HG02884 (cell line): Measurements from ENCODE around the gene GALNT2.
A peak's percentile ranks its signal among the peaks of the same experiment; 100 is the strongest.

ENCODE experiments used
- ATAC-seq: cut with Tn5 transposase; IDR thresholded peaks from one replicate; pipeline ENCODE4 v1.9.1; 2021; ENCODE audit warnings: mild to moderate bottlenecking, moderate library complexity; ENCODE audit not compliant: unreplicated experiment

Gene GALNT2

DNA sequence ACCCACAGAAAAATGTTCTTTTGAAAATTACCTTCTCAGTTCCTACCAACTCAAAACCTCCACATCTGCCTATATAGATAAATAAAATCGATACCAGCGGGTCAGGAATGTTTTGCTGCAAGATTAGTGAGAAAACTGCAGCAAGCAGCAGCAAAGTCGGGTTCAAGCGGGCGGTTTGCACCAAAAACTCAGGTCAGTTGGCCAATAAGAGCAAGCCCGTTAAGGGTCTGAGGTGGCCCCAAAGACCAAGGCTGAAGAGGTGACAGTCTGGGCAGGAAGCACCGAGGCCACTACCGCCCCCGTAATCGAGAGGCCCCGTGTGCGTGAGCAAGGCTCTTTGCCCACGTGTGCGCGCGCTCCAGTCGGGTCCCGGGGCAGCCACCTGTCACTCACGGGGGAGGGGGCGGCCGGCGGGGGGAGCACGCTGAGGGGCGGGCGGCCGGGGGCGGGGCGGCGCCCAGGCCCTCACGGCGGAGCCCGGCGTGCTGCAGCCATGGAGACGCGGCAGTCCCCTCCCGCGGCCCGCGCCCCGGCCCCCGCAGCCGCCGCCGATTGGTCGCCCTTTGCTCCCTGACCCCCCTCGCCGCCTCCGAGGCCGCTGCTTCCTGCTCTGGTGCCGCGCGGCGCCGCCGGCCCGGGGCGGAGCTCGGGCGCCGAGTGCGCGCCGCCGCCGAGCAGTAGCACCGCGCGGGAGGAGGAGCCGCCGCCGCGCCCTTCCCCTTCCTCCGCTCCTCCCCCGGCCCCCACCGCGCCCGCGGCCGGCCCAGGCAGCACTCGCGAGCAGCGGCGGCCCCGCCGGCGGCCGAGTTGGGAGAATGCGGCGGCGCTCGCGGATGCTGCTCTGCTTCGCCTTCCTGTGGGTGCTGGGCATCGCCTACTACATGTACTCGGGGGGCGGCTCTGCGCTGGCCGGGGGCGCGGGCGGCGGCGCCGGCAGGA lies at the start of gene GALNT2:
TSS of gene GALNT2 (plus strand) at position 773 of the 939 bp plus-strand sequence. CDS start at position 816, 43 bp downstream.
- peak; percentile 81 for ATAC-seq

DNA sequence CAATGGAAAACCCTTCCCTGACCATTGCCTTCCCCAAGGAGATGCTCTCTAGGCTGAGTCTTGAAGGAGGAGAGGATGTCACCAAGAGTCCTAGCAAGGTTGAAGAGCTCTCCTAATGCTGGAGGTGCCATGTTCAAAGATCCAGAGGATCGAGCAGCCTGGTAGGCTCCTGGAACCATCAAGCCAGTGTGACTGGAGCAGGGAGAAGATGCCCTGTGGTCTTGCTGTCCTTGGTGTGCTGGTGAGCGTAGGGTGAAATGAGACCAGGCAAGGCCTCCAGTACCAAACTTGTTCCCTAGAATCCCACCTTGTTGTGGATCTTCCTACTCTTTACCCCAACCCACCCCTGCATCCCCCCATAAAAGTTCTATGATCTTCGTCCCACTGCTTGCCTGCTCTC lies 46.6 kb upstream of the GALNT2 start:
- no peak for ATAC-seq

DNA sequence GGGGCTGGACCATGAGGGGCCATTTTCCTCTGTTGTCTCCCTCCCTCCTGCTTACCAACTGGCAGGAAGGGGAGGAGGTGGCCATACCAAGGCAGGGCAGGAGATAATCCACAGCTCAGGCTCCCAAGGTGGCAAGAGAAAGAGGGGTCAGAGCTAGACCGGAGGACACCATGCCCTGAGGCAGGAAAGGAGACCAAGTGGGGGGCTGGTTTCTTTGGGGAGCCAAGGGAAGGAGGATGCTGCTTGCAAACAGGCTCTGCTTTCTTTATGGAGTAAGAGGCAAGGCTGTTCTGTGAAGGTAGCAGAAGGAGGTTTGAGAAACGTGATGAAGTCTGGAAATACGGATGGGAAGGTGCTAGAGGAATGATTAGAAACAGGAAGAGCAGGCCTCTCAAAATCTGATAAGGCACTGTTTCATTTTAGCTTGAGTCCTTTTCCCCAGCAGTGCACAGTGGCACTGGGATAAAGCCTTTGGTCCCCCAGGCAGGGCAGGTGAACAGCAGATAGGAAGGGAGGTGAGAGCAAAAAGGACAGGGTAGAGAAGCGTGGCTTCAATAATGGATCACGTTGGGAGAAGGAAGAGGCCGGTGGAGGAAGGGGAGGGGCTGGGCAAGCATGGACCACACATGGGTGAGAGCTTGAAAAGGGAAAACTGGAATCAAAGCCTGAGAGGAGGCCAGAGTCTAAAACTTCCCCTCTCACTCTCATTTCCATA lies 44.2 kb upstream of the GALNT2 start:
- ATAC-seq: no peak

DNA sequence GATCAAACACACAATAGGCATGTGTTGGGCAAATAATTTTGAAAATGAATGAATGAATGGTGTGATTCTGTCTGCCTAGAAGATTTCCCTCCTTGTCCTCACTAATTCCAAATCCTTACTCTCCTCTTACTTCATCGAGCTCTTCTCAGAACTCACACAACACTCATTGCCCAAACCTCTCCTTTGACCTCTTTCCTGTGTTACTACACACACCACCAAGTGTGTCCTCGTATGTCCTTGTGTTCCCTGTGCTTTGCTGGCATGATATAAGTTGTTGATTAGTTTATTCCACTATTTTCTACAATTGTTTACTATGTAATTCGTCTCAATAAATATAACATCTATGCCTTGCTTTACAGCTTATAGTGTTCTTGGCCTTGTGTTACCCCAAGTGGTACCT lies 41.4 kb upstream of the GALNT2 start:
- no peak for ATAC-seq

DNA sequence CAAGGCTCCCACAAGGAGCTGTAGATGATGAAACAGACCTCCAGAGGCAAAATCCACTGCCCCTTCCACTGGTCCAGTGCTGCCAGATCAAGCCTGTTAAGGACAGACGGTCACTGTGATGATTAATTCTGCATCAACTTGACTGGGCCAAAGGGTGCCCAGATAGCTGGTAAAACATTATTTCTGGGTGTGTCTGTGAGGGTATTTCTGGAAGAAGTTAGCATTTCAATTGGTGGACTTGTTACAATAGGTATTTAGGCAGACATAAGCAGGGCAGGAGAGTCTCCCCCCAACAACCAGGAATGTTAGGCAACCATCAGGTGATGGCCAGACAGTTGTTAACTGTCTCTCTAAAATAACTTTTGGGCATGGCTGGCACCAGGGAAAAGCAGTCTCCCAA lies 40.9 kb upstream of the GALNT2 start:
- ATAC-seq: no peak

DNA sequence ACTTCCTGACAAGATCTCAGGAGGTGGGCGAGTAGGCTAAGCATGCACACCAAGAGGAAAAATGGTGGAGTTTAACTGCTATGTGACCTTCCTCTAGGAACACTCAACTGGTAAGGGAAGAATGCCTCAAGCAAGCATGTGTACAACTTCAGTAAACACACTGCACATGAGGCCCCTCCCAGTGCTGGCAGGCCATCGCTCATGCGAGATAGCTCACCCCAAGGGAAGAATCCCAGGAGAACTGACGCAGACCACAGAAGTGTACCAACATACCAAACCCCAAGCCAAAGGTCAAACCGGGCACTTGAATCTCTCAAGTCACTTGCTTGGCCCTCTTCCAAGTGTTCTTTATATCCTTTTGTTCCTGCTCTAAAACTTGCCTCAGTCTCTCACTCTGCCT lies 40.5 kb upstream of the GALNT2 start:
- no peak for ATAC-seq

DNA sequence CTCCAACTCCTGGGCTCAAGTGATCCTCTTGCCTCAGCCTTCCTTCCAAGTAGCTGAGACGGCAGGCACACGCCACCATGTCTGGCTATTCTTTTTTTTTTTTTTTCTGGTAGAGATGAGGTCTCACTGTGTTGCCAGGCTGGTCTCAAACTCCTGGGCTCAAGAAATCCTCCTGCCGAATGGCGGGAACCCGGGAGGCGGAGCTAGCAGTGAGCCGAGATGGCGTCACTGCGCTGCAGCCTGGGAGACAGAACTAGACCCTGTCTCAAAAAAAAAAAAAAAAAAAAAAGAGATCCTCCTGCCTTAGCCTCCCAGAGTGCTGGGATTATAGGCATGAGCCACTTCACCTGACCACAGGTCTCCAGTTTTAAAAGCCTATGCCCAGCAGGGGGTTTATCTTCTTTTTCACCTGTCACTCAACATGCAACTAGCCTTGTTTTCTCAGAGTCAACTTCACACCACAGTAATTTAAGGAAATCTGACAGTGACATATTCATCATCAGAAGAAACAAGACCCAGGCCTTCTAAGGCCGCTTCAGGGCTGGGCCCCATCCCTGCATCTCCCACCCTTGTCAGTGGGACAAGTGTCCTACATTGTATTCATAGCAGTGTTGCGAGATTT lies 38.3 kb upstream of the GALNT2 start:
- ATAC-seq: no peak

DNA sequence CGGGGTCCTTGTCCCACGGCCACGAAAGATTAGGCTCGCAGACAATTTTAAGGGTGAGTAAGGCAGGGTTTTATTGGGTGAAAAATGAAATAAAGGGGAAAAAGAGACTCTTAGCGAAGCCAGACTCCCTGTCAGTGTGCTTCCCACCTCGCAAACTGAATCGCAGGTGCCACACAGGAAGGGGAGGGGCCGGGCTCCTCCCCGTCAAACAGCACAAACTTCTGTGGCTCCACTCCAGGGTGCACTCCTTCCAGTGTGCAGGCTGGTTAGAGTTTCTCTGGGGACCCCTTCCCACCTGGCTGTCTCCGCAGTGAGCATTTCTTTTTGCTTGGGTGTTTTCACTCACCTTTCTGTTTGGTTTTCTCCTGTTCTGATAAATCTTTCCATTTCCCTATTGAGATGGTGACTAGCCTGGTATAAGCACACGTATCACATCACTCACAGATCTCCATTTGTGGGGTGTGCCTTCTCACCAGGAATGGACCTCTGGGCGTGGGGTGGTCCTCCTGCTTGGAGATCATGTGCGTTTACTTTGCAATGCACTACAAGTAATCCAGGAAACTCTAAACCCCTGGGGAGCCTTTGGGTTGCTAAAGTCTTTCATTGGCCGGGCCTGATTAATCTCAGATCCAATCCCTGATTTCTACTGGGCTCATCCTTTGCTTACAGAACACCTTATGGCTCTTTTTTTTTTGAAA lies 37.6 kb upstream of the GALNT2 start:
- ATAC-seq: no peak

DNA sequence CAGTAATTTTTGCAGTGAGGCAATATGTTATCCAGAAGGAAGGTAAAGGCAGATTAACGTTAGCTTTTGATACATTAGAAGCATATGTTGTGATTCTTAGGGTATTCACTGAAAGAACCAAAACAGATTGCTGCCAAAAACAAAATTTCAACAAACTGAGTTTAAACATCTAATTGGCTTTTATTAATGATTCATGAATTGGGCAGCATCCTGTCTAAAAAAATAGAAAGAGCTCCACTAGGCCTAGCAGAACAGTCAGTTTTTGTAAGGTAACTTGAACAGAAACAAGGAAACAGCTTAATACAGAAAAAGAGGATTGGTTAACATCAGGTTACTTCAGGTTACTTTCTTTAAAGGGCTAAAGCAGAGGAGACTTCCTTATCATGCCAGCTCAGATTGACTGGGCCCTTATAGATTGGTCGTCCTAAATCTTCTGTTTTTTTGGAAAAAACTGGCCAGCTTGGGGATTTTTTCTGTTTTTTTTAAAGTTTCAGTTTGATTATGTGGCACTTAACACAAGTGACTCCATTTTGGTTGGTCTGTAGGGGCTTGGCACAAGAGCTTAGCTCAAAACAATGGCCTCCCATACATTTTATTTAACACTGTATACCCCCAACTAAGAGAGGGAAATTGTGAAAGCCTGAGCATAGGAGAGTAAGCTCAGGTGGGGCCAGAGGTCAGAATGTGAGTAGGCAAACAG lies 36.8 kb upstream of the GALNT2 start:
- no peak for ATAC-seq

DNA sequence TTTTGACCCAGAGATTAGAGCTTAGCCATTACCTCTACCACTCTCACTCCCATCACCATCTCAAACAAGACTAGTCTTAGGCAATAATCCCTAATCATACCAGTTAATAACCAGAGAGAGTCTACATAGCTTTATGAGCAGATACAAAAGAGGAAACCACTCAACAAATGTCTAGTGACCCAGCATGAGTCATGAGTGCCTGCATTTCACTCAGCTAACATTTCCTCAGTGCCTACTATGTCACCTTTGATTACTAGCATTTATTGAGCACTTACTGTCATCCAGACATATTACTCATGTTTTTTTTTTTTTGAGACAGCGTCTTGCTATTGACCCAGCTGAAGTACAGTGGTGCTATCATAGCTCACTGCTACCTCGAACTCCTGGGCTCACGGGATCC lies 35.9 kb upstream of the GALNT2 start:
- ATAC-seq: no peak

DNA sequence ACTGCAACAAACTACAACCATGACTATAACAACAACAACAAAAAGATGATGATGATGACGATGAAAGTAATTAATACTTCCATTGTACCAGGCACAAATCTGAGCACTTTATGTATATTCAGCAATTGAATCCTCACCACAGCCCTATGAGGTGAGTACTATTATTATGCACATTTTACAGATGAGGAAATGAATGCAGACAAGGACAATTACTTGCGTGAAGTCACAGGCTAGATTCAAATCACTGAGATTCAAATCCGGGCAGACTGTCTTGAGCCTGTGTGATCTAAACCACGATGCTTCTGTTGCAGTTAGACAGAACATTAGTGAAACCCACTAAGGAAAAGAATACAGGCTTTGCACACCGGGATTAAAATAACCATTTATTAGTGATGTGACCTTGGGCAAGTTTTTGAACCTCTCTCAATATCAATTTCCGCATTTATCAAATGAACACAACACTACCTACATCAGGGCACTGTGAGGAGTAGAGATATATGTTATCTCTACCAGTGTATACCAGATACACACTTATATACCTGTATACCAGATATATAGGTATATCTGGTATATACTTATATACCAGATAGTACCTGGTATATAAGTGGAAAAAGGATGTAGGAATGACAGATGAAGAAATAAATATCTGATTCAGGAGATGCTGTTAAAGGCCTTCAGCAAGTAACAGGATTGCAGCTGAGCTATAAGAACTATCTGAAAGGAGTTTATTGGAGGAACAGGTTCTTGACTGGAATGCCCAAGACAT lies 34.3 kb upstream of the GALNT2 start:
- ATAC-seq: no peak

DNA sequence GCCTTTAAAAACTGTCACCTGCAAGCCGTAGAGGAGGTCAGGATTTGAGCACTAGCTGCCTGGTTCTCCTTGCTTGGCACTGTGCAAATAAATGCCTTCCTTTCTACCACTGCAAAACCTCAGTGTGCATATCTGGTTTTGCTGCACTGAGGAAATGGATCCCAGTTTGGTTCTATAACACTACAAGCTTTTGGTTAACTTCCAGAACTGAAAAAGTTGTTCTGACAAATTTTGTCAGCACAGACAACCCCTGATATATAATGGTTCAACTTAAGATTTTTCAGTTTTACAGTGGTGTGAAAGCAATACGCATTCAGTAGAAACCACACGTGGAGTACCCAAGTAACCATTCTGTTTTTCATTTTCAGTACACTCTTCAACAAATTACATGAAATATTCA lies 29.8 kb upstream of the GALNT2 start:
- ATAC-seq: no peak

DNA sequence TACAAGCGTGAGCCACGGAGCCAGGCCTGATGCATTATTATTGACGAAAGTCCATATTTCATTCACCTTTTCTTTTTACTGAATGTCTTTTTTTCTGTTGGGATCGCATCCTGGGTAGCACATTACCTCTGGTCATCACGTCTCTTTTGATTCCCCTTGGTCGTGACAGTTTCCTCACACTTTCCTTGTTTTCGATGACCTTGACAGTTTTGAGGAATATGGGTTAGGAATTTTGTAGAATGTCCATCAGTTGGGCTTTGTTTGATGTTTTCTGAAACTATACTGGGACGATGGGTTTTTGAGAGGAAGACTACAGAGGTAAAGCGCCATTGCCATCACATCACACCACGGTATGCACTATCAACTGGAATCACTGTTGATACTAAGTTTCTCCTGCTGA lies 26.6 kb upstream of the GALNT2 start:
- no peak for ATAC-seq

DNA sequence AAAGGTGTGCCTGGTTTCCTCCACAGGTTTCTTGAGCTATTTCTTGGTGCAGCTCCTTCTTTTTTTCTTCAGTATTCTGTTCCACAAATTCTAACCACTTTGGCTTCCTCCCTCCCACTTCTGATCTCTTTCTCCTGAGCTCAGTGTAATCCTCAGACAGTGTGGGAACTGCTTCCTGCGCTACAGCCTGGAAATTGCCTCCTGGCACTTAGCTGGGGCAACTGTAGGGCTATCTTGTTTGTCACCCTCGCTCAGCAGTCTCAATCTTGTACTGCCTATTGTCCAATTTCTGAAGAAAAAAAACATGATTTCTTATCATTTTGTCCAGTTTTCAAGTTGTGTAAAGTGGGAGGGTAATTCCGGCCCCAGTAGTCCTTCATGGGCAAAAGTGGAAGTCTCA lies 24.0 kb upstream of the GALNT2 start:
- ATAC-seq: no peak

DNA sequence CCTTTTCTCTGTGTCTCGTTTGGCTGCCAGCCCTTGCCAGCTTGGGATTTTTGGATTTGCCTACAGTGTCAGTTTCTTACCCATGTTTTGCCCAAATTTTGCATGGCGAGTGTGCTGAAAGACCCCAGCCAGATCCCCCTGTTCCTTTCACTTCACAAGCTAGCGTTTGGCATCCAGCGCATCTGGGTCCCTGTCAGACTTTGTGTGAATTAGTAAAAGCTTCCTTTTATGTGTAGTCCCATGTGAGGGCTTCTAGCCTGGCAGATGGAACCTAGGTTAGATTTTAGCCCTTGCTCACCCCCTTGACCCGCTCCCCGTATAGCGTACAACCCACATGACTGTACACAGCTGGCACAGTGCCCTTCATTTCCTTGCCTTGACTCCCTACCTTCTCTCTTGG lies 22.3 kb upstream of the GALNT2 start:
- ATAC-seq: no peak

DNA sequence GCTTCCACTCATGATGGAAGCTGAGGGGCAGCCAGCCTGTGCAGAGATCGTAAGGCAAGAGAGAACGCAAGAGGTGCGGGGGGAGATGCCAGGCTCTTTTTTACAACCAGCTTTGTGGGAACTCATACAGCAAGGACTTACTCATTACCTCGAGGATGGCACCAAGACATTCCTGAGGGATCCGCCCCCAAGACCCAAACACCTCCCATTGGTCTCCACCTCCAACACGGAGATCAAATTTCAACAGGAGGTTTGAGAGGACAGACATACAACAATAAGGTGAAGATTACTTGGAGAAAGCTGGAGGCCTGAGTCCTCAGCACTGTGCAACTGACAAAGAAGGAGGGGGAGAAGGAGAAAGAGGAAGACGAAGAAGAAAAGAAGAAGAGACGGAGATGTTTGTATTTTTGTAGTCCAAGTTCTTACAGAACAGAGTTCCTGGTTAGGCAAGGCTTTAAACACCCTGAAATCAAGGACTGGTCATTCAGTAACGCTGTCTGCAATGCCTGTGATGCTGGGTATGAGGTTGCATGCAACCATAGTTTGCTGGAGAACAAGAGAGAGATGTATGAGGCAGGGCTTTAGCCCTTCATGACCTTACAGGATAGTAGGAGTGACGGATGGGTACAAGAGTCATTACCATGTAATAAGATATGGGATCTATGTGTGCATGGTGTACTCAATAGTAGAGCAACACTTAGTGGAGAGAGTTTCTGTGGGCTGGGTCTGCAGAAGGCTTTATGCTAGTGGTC lies 19.7 kb upstream of the GALNT2 start:
- no peak for ATAC-seq

DNA sequence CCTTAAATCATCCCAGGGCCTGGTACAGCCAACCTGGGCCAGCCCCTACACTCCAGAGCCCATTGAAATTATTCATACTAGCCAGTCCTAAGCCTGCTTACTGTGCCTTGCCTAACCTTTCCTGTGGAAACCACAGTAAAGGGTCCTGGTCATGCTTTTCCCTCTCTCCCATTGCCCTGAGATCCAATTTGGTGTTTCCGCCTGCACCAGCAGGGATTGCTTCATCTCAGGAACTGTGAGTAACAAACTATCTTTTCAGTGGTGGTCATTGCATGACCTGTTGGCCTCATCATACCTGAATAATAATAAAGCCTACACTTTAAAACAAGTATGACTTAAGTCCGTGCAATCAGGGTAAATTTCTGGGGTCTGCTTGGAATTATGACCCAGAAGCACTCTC lies 18.7 kb upstream of the GALNT2 start:
- ATAC-seq: no peak

DNA sequence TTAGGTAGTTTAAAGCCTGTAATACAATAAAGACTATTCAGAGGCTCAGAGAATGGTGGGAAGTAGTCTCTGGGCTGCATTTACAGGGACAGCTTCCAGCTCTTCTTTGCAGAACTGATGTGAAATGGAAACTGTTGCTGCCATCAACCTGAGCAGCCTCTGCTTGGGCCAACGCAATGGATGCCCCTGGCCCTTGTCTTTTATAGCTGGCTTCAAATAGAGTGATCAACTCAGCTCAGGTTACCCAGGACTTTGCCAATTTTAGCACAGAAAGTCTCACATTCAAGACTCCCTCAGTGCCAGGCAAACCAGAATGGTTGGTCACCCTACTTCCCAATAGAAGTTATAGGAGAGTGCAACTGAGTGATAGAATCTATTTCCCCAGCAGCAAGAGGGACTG lies 18.1 kb upstream of the GALNT2 start:
- ATAC-seq: no peak

DNA sequence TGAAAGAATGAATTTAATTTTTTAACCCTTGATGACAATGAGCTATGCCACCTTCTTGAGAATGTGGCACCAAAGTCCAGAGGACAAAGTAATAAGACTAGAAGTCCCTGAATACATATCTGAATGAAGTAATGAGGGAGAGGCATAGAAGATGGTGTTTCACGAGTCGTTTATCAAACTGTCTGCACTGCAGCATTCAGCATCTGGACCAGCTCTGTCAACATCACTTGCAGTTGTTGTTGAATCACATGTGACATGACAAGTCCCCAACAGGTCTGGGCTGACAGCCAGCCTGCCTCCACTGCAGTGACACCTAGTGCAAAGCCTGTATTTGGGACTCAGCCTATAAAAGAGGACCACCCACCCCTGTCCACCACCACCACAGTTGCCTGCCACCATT lies 17.3 kb upstream of the GALNT2 start:
- ATAC-seq: no peak
